SU-DHL-6 (cell line): ENCODE results near the gene CEP20.

Experiments
- H2AFZ ChIP-seq: fragments of 200-600 bp; sonication (generic); 2 replicates; pipeline ENCODE4 v1.6.1; 2014; ENCODE audit warnings: low read depth, mild to moderate bottlenecking, moderate library complexity, mixed read lengths, antibody characterized with exemption, low read length; ENCODE audit not compliant: severe bottlenecking
- H3F3A ChIP-seq: fragments of 200-600 bp; shearing (Covaris generic); 2 replicates; pipeline ENCODE4 v1.6.0; 2016; ENCODE audit warnings: antibody characterized with exemption, mild to moderate bottlenecking; ENCODE audit not compliant: insufficient read depth
- H3K27ac ChIP-seq: fragments of 200-600 bp; sonication (generic); 2 replicates; pipeline ENCODE4 v1.5.1; 2016; ENCODE audit warnings: low read depth, mild to moderate bottlenecking, low read length, moderate library complexity, mixed read lengths
- H3K27me3 ChIP-seq: fragments of 200-600 bp; sonication (generic), shearing (Covaris generic); 2 replicates; pipeline ENCODE4 v1.6.0; 2014; ENCODE audit warnings: mild to moderate bottlenecking, low read length
- H3K36me3 ChIP-seq: fragments of 200-600 bp; sonication (generic); 2 replicates; pipeline ENCODE4 v1.6.1; 2014; ENCODE audit warnings: mild to moderate bottlenecking, low read length, mixed read lengths
- H3K4me2 ChIP-seq: fragments of 300-600, 200-600 bp; shearing (Covaris generic), sonication (generic); 2 replicates; pipeline ENCODE4 v1.6.0; 2014; ENCODE audit warnings: low read length, low read depth, mild to moderate bottlenecking; ENCODE audit not compliant: poor library complexity, severe bottlenecking
- H3K4me3 ChIP-seq: fragments of 200-600 bp; sonication (generic); 2 replicates; pipeline ENCODE4 v1.5.1; 2014; ENCODE audit warnings: antibody characterized with exemption, low read length, mild to moderate bottlenecking, mixed read lengths; ENCODE audit not compliant: insufficient read depth, poor library complexity, severe bottlenecking
- H3K79me2 ChIP-seq: fragments of 200-600 bp; sonication (generic); 2 replicates; pipeline ENCODE4 v1.6.1; 2014; ENCODE audit warnings: mild to moderate bottlenecking, low read length, moderate library complexity; ENCODE audit not compliant: insufficient read depth
- H3K9ac ChIP-seq: fragments of 200-600 bp; sonication (generic); 2 replicates; pipeline ENCODE4 v1.7.0; 2014; ENCODE audit warnings: mild to moderate bottlenecking, low read length
- H3K9me2 ChIP-seq: fragments of 200-600 bp; sonication (generic); replicated peaks from 2 replicates; pipeline ENCODE4 v1.6.1; 2014; ENCODE audit warnings: low read length; ENCODE audit not compliant: insufficient read depth
- H3K9me3 ChIP-seq: fragments of 200-600 bp; sonication (generic); 2 replicates; pipeline ENCODE4 v1.6.1; 2014; ENCODE audit warnings: low read length, mixed read lengths; ENCODE audit not compliant: insufficient read depth
- H4K20me1 ChIP-seq: fragments of 200-600 bp; sonication (generic); 2 replicates; pipeline ENCODE4 v1.6.1; 2014; ENCODE audit warnings: low read depth, mild to moderate bottlenecking, antibody characterized with exemption, low read length, moderate library complexity, mixed read lengths
- CTCF ChIP-seq: fragments of 200-600 bp; sonication (generic); IDR thresholded peaks from one replicate; pipeline ENCODE4 v1.5.1; 2017; ENCODE audit warnings: antibody characterized with exemption, mild to moderate bottlenecking, low read length, moderate library complexity; ENCODE audit not compliant: insufficient read depth, poor library complexity, severe bottlenecking
- EZH2phosphoT487 ChIP-seq: fragments of 200-600 bp; sonication (generic), shearing (Covaris generic); conservative IDR thresholded peaks from 2 replicates; pipeline ENCODE4 v1.6.1; 2018; ENCODE audit warnings: mild to moderate bottlenecking, antibody characterized with exemption, low read length, moderate library complexity, mixed read lengths

CEP20 gene

DNA sequence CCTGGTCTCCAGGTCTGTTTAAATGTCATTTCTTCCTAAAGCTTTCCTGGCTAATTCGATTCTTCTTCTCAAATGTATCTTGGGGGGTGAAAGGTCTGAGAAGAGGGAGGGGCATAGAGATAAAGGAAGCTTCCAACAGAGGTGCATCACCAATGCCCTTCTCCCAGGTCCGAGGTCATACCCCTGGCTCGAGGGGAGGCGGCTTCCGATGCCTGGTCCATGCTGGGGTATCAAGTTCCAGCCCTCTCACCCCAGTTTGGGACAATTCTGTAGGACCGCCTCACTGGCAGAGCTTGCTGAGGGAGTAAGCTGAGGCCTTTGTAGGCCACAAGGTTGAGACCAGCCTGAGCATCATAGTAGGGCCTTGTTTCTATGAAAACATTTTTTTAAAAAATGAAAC, 10.3 kb upstream of the CEP20 start:
- no peaks in the 10 kb centered on the region for H3K27me3 ChIP-seq
- H4K20me1 ChIP-seq, result no peaks in the 10 kb centered on the region
- H3K9me3 ChIP-seq, result no peaks in the 10 kb centered on the region
- no peak overlapping the region for H3K4me2 ChIP-seq
- H2AFZ ChIP-seq, result no peak overlapping the region
- H3K9me2 ChIP-seq, result no peaks in the 10 kb centered on the region
- no peaks in the 10 kb centered on the region for H3K79me2 ChIP-seq
- no peak overlapping the region for H3K27ac ChIP-seq
- no peak overlapping the region for H3K9ac ChIP-seq
- TF ChIP-seq EZH2phosphoT487 (no peak), CTCF (no peak)
- no peak overlapping the region for H3K4me3 ChIP-seq
- H3F3A ChIP-seq, result no peaks in the 10 kb centered on the region
- H3K36me3 ChIP-seq, result no peaks in the 10 kb centered on the region

DNA sequence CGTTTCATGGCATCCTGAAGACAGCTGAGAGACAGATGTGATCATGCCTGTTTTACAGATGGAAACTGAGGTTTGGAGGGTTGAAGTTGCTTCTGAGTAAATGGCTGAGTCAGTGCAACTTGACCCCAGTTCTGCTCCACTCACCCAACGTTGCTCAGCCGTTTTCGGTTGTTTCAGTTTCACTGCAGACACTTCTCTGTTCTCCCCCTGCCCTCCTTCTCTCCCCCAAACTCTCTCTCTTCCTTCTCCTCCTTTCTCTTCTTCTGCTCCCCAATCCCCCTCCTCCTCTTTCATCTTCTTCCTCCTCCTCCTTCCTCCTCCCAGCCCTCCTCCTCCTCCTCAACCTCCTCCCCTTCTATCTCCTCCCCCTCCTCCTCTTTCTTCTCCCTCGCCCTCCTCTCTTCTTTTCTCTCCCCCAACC, 9.4 kb upstream of the CEP20 start:
- no peak overlapping the region for H3K4me2 ChIP-seq

GRCh38 chr16:15897121-15897780, 8.8 kb upstream of the CEP20 start:
- H3K4me3 ChIP-seq, result no peak overlapping the region
- H3K27ac ChIP-seq, result no peak overlapping the region

More for the DNA sequence above, 9.4 kb upstream of the CEP20 start:
- no peak overlapping the region for H2AFZ ChIP-seq
- no peaks in the 10 kb centered on the region for H3K27me3 ChIP-seq
- no peak overlapping the region for H3K9ac ChIP-seq
- no peak overlapping the region for H3K27ac ChIP-seq
- no peaks in the 10 kb centered on the region for H3K9me2 ChIP-seq
- H3K79me2 ChIP-seq, result no peaks in the 10 kb centered on the region
- H3K9me3 ChIP-seq, result no peaks in the 10 kb centered on the region
- no peak overlapping the region for H3K4me3 ChIP-seq
- H3K36me3 ChIP-seq, result no peaks in the 10 kb centered on the region
- TF ChIP-seq EZH2phosphoT487 (no peak), CTCF (no peak)
- no peaks in the 10 kb centered on the region for H4K20me1 ChIP-seq
- no peaks in the 10 kb centered on the region for H3F3A ChIP-seq

More at GRCh38 chr16:15897121-15897780, 8.8 kb upstream of the CEP20 start:
- no peak for TF ChIP-seq EZH2phosphoT487
- TF ChIP-seq CTCF, result no peak
- Histone ChIP-seq H3K36me3 (no peaks in the 10 kb centered on the region), H3K9me2 (no peaks in the 10 kb centered on the region), H3K4me2 (no peak overlapping the region), H3K79me2 (no peaks in the 10 kb centered on the region), H2AFZ (no peak overlapping the region), H3K27me3 (no peaks in the 10 kb centered on the region), H3F3A (no peaks in the 10 kb centered on the region), H3K9me3 (no peaks in the 10 kb centered on the region), H4K20me1 (no peaks in the 10 kb centered on the region), H3K9ac (no peak overlapping the region)
